NCI-H2029 (cell line): ENCODE results near the gene TP53BP2.
"Not testable (repeated sequence)": the region's sequence is repeated elsewhere in the genome, so short reads cannot be mapped to it uniquely, and the experiment has no call there.

Experiments
- DNase-seq: peaks from one replicate; lab custom pipeline; 2025; lab: John Stamatoyannopoulos, UW

TP53BP2 gene

GRCh38 chr1:223828162-223828848, 17.4 kb downstream of the TP53BP2 start:
- no peak for DNase-seq

GRCh38 chr1:223827193-223827663, 18.5 kb downstream of the TP53BP2 start:
- DNase-seq, result no peak

- DNase-seq, result no peak
Observed at GRCh38 chr1:223825767-223826748, 19.7 kb downstream of the TP53BP2 start.

GRCh38 chr1:223824712-223825111, 21.0 kb downstream of the TP53BP2 start:
- DNase-seq, result no peak

GRCh38 chr1:223824287-223824686, 21.5 kb downstream of the TP53BP2 start:
- no peak for DNase-seq

- no peak for DNase-seq
Observed at GRCh38 chr1:223820971-223821370, 24.8 kb downstream of the TP53BP2 start.

- no peak for DNase-seq
Observed at GRCh38 chr1:223820515-223820858, 25.3 kb downstream of the TP53BP2 start.

- DNase-seq, result no peak
Observed at GRCh38 chr1:223819730-223820514, 25.8 kb downstream of the TP53BP2 start.

GRCh38 chr1:223817265-223817664, 28.5 kb downstream of the TP53BP2 start:
- not testable (repeated sequence) for DNase-seq

- DNase-seq, result no peak
Observed at GRCh38 chr1:223815865-223816264, 29.9 kb downstream of the TP53BP2 start.

- DNase-seq, result no peak
Observed at GRCh38 chr1:223815020-223815853, 30.5 kb downstream of the TP53BP2 start.

- DNase-seq, result no peak
Observed at GRCh38 chr1:223813645-223814044, 32.1 kb downstream of the TP53BP2 start.

- DNase-seq, result no peak
Observed at GRCh38 chr1:223811634-223812101, 34.1 kb downstream of the TP53BP2 start.

GRCh38 chr1:223810586-223810985, 35.2 kb downstream of the TP53BP2 start:
- no peak for DNase-seq

GRCh38 chr1:223809905-223810304, 35.8 kb downstream of the TP53BP2 start:
- not testable (repeated sequence) for DNase-seq

GRCh38 chr1:223803211-223803610, 42.5 kb downstream of the TP53BP2 start:
- no peak for DNase-seq

- no peak for DNase-seq
Observed at GRCh38 chr1:223802602-223803001, 43.1 kb downstream of the TP53BP2 start.

- DNase-seq, result no peak
Observed at GRCh38 chr1:223802032-223802431, 43.7 kb downstream of the TP53BP2 start.

- no peak for DNase-seq
Observed at GRCh38 chr1:223796210-223796609, 49.5 kb downstream of the TP53BP2 start.

- DNase-seq, result no peak
Observed at GRCh38 chr1:223794136-223794880, 51.4 kb downstream of the TP53BP2 start.
